ENCODE results near the gene CLEC10A.

CLEC10A gene

DNA sequence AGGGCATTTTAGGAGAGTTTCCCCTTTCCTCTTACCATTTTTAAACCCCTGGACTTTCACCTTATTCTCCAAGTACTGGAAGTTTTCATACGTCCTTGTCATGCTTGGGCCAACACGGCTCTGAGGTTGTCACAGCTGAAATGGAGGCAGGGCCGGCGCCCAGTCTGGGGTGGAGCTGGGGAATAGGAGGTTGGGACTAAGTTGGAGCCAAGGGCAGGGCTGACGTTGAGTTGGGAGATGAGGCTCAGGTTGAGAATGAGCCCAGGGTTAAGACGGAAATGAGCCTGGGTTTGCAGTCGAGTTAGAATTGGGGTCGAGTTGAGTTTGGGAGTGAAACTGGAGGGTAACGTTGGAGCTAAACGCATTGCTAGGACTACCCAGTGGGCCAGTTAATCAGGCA lies 1.3 kb downstream of the CLEC10A start:
- no peaks in the 10 kb centered on the region for H3K27me3 ChIP-seq (ENCODE audit: insufficient read depth, low read length)
- H3K14ac ChIP-seq (ENCODE audit: low read length), result no peak overlapping the region
- H2AK5ac ChIP-seq (ENCODE audit: low read length), result no peak overlapping the region
- no peak overlapping the region for H3K4me2 ChIP-seq (ENCODE audit: low read length)
- H2BK12ac ChIP-seq (ENCODE audit: low read length), result no peak overlapping the region
- H3K18ac ChIP-seq (ENCODE audit: low read length), result no peak overlapping the region
- 100% methylated on average over 3 of the region's 10 CpGs for WGBS (ENCODE audit: extremely low coverage, insufficient coverage, insufficient read length)
- no peak overlapping the region for H3K9ac ChIP-seq (ENCODE audit: low read length)
- no peak overlapping the region for H3K4me3 ChIP-seq (ENCODE audit: low read depth, low read length)
- H3K4me1 ChIP-seq (ENCODE audit: control insufficient read depth in 1 of 2, insufficient read depth in 2 of 2, low read length in 2 of 2), result no peaks in the 10 kb centered on the region
- no peak overlapping the region for H2AFZ ChIP-seq (ENCODE audit: insufficient read depth, low read length, poor library complexity)
- no peak overlapping the region for H4K91ac ChIP-seq (ENCODE audit: low read depth, low read length)
- no peak overlapping the region for H2BK120ac ChIP-seq (ENCODE audit: insufficient read depth, low read length, poor library complexity)
- H2BK5ac ChIP-seq (ENCODE audit: low read depth, low read length, poor library complexity), result no peak overlapping the region
- no peak overlapping the region for H4K12ac ChIP-seq (ENCODE audit: low read depth, low read length)
- no peaks in the 10 kb centered on the region for H3K79me1 ChIP-seq (ENCODE audit: low read length)
- H3K36me3 ChIP-seq (ENCODE audit: control insufficient read depth in 1 of 2, insufficient read depth in 2 of 2, low read length in 2 of 2), result no peaks in the 10 kb centered on the region
- H4K8ac ChIP-seq (ENCODE audit: low read depth, low read length), result no peak overlapping the region
- H3K9me3 ChIP-seq (ENCODE audit: insufficient read depth, low read depth, low read length), result no peaks in the 10 kb centered on the region
- DNase-seq, result no peak
- no peaks in the 10 kb centered on the region for H3K79me2 ChIP-seq (ENCODE audit: control insufficient read depth, insufficient read depth, low read length, poor library complexity)
- no peak overlapping the region for H3K4ac ChIP-seq (ENCODE audit: low read depth, low read length)
- peak overlapping the region; percentile 22 for H3K23ac ChIP-seq (ENCODE audit: low read length)
- H3K27ac ChIP-seq (ENCODE audit: low read depth, low read length), result no peak overlapping the region

- Histone ChIP-seq H2BK120ac (ENCODE audit: insufficient read depth, low read length, poor library complexity) (no peak overlapping the region), H3K27me3 (ENCODE audit: insufficient read depth, low read length) (no peaks in the 10 kb centered on the region), H3K9ac (ENCODE audit: low read length) (no peak overlapping the region), H3K18ac (ENCODE audit: low read length) (no peak overlapping the region), H3K23ac (ENCODE audit: low read length) (no peak overlapping the region), H2AK5ac (ENCODE audit: low read length) (no peak overlapping the region), H3K9me3 (ENCODE audit: insufficient read depth, low read depth, low read length) (no peaks in the 10 kb centered on the region), H3K79me2 (ENCODE audit: control insufficient read depth, insufficient read depth, low read length, poor library complexity) (no peaks in the 10 kb centered on the region), H3K27ac (ENCODE audit: low read depth, low read length) (no peak overlapping the region), H3K4me2 (ENCODE audit: low read length) (no peak overlapping the region), H2AFZ (ENCODE audit: insufficient read depth, low read length, poor library complexity) (no peak overlapping the region), H3K4me3 (ENCODE audit: low read depth, low read length) (no peak overlapping the region), H3K79me1 (ENCODE audit: low read length) (no peaks in the 10 kb centered on the region), H3K14ac (ENCODE audit: low read length) (no peak overlapping the region), H2BK5ac (ENCODE audit: low read depth, low read length, poor library complexity) (no peak overlapping the region), H2BK12ac (ENCODE audit: low read length) (no peak overlapping the region), H3K36me3 (ENCODE audit: control insufficient read depth in 1 of 2, insufficient read depth in 2 of 2, low read length in 2 of 2) (no peaks in the 10 kb centered on the region), H4K8ac (ENCODE audit: low read depth, low read length) (no peak overlapping the region), H3K4me1 (ENCODE audit: control insufficient read depth in 1 of 2, insufficient read depth in 2 of 2, low read length in 2 of 2) (no peaks in the 10 kb centered on the region), H3K4ac (ENCODE audit: low read depth, low read length) (no peak overlapping the region), H4K12ac (ENCODE audit: low read depth, low read length) (no peak overlapping the region), H4K91ac (ENCODE audit: low read depth, low read length) (no peak overlapping the region)
- no CpG with 5 or more reads among the region's 7 CpGs for WGBS (ENCODE audit: extremely low coverage, insufficient coverage, insufficient read length)
- no peak for DNase-seq
Measured at GRCh38 chr17:7077911-7078546, 2.0 kb downstream of the CLEC10A start.

- H2AK5ac ChIP-seq (ENCODE audit: low read length), result no peak overlapping the region
- no peaks in the 10 kb centered on the region for H3K36me3 ChIP-seq (ENCODE audit: control insufficient read depth in 1 of 2, insufficient read depth in 2 of 2, low read length in 2 of 2)
- no peak overlapping the region for H3K4me2 ChIP-seq (ENCODE audit: low read length)
- no peak overlapping the region for H2BK5ac ChIP-seq (ENCODE audit: low read depth, low read length, poor library complexity)
- no peak overlapping the region for H3K4ac ChIP-seq (ENCODE audit: low read depth, low read length)
- WGBS (ENCODE audit: extremely low coverage, insufficient coverage, insufficient read length), result no CpG with 5 or more reads among the region's 14 CpGs
- no peak overlapping the region for H4K12ac ChIP-seq (ENCODE audit: low read depth, low read length)
- no peak overlapping the region for H4K8ac ChIP-seq (ENCODE audit: low read depth, low read length)
- H2BK120ac ChIP-seq (ENCODE audit: insufficient read depth, low read length, poor library complexity), result no peak overlapping the region
- H2AFZ ChIP-seq (ENCODE audit: insufficient read depth, low read length, poor library complexity), result no peak overlapping the region
- no peak overlapping the region for H3K4me3 ChIP-seq (ENCODE audit: low read depth, low read length)
- no peak overlapping the region for H3K23ac ChIP-seq (ENCODE audit: low read length)
- H3K14ac ChIP-seq (ENCODE audit: low read length), result no peak overlapping the region
- no peak overlapping the region for H2BK12ac ChIP-seq (ENCODE audit: low read length)
- H3K27me3 ChIP-seq (ENCODE audit: insufficient read depth, low read length), result no peaks in the 10 kb centered on the region
- H4K91ac ChIP-seq (ENCODE audit: low read depth, low read length), result no peak overlapping the region
- peaks cover 2% of the 10 kb centered on the region for H3K9me3 ChIP-seq (ENCODE audit: insufficient read depth, low read depth, low read length)
- no peaks in the 10 kb centered on the region for H3K79me1 ChIP-seq (ENCODE audit: low read length)
- DNase-seq, result no peak
- no peaks in the 10 kb centered on the region for H3K4me1 ChIP-seq (ENCODE audit: control insufficient read depth in 1 of 2, insufficient read depth in 2 of 2, low read length in 2 of 2)
- H3K79me2 ChIP-seq (ENCODE audit: control insufficient read depth, insufficient read depth, low read length, poor library complexity), result no peaks in the 10 kb centered on the region
- no peak overlapping the region for H3K9ac ChIP-seq (ENCODE audit: low read length)
- H3K18ac ChIP-seq (ENCODE audit: low read length), result no peak overlapping the region
- H3K27ac ChIP-seq (ENCODE audit: low read depth, low read length), result no peak overlapping the region
Measured at GRCh38 chr17:7074931-7075330, 5.1 kb downstream of the CLEC10A start.

- Histone ChIP-seq H3K36me3 (ENCODE audit: control insufficient read depth in 1 of 2, insufficient read depth in 2 of 2, low read length in 2 of 2) (no peaks in the 10 kb centered on the region), H2AK5ac (ENCODE audit: low read length) (no peak overlapping the region), H3K27ac (ENCODE audit: low read depth, low read length) (no peak overlapping the region), H2AFZ (ENCODE audit: insufficient read depth, low read length, poor library complexity) (no peak overlapping the region), H4K12ac (ENCODE audit: low read depth, low read length) (no peak overlapping the region), H3K4me1 (ENCODE audit: control insufficient read depth in 1 of 2, insufficient read depth in 2 of 2, low read length in 2 of 2) (no peaks in the 10 kb centered on the region), H3K9ac (ENCODE audit: low read length) (no peak overlapping the region), H3K14ac (ENCODE audit: low read length) (no peak overlapping the region), H3K4ac (ENCODE audit: low read depth, low read length) (no peak overlapping the region), H3K27me3 (ENCODE audit: insufficient read depth, low read length) (no peaks in the 10 kb centered on the region), H3K23ac (ENCODE audit: low read length) (no peak overlapping the region), H3K4me2 (ENCODE audit: low read length) (no peak overlapping the region), H3K79me2 (ENCODE audit: control insufficient read depth, insufficient read depth, low read length, poor library complexity) (no peaks in the 10 kb centered on the region), H3K9me3 (ENCODE audit: insufficient read depth, low read depth, low read length) (peaks cover 4% of the 10 kb centered on the region), H2BK120ac (ENCODE audit: insufficient read depth, low read length, poor library complexity) (no peak overlapping the region), H4K91ac (ENCODE audit: low read depth, low read length) (no peak overlapping the region), H2BK12ac (ENCODE audit: low read length) (no peak overlapping the region), H3K4me3 (ENCODE audit: low read depth, low read length) (no peak overlapping the region), H4K8ac (ENCODE audit: low read depth, low read length) (no peak overlapping the region), H2BK5ac (ENCODE audit: low read depth, low read length, poor library complexity) (no peak overlapping the region), H3K18ac (ENCODE audit: low read length) (no peak overlapping the region), H3K79me1 (ENCODE audit: low read length) (no peaks in the 10 kb centered on the region)
- DNase-seq, result no peak
- no CpG with 5 or more reads among the region's 2 CpGs for WGBS (ENCODE audit: extremely low coverage, insufficient coverage, insufficient read length)
Measured at GRCh38 chr17:7072406-7072805, 7.6 kb downstream of the CLEC10A start.
